ENCODE measurements around the gene UBAP2L.
"Not testable (repeated sequence)": the region's sequence is repeated elsewhere in the genome, so short reads cannot be mapped to it uniquely, and the experiment has no call there.

Gene UBAP2L

GRCh38 chr1:154307670-154308270 lies 87.0 kb downstream of the UBAP2L start:
- DNase-seq (ENCODE audit: low spot score): peak; percentile 33

GRCh38 chr1:154309136-154309535 lies 88.4 kb downstream of the UBAP2L start:
- not testable (repeated sequence) for DNase-seq (ENCODE audit: low spot score)

- DNase-seq (ENCODE audit: low spot score): not testable (repeated sequence)
Measured at GRCh38 chr1:154312229-154313065, 91.7 kb downstream of the UBAP2L start.

GRCh38 chr1:154313066-154313356 lies 92.3 kb downstream of the UBAP2L start:
- no peak for DNase-seq (ENCODE audit: low spot score)

GRCh38 chr1:154314226-154314625 lies 93.5 kb downstream of the UBAP2L start:
- DNase-seq (ENCODE audit: low spot score): not testable (repeated sequence)

GRCh38 chr1:154316704-154317103 lies 95.9 kb downstream of the UBAP2L start:
- no peak for DNase-seq (ENCODE audit: low spot score)

GRCh38 chr1:154318386-154318785 lies 97.6 kb downstream of the UBAP2L start:
- DNase-seq (ENCODE audit: low spot score): no peak
